UCSD-AML1 (cell line): ENCODE results near the gene CRADD.
"Not testable (repeated sequence)": the region's sequence is repeated elsewhere in the genome, so short reads cannot be mapped to it uniquely, and the experiment has no call there.

ENCODE experiments used
- DNase-seq: peaks from one replicate; lab custom pipeline; 2025; ENCODE audit not compliant: unreplicated experiment; lab: John Stamatoyannopoulos, UW

Gene CRADD

DNA sequence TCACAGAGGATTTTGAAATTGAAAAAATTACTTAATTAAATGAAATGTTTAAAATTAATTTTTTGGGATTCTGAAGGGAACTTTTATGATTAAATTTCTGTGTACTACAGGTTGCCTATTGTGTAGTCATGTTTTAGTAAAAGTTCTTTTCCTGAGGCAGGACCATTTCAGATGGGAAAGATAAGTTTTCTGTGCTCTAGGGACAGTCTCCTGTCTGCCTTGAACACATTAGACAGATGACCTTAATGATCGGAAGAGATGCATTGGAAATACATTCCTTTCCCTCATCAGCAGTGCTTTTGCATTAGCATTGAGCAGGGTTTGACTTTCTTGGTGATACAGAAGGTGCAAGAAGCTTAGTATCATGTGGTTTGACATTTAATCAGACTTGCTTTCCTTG lies 28.1 kb downstream of the CRADD start:
- DNase-seq = no peak

DNA sequence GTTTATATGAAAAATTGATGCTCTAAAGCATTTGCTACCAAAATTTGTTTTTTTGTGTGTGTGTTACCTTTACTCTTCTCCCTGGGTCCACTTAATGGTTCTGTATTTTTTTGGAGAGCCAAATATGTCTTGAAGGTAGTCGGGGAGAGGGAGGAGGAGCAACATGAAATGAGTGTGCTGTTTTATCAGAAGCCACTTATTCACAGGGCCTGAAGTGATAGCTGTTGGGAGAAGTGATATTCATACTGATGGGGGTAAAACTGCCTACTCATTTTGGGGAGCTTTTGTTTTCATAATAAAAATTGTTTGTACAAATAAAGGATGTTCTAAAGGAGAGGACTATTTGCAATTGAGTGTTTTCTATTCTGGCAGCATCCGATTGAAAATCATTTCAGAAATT lies 29.2 kb downstream of the CRADD start:
- DNase-seq = no peak

DNA sequence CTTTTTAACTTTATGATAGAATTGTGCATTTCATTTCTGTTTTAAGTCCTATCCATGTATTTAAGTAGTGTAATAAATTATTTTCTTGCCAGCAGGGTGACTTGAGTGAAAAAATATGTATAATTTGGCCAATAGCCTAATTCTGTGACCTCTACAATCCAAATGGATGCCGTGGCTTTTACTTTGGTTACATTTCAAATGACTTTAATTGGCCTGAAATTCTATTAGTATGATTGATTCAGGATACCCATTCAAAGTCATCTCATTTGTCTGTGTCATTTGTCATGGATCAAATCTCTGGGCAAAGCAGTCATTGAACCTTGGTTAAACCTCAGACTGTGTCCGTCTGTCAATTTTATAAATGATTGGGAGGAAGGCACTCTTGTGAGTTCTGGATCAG lies 29.6 kb downstream of the CRADD start:
- DNase-seq = no peak

DNA sequence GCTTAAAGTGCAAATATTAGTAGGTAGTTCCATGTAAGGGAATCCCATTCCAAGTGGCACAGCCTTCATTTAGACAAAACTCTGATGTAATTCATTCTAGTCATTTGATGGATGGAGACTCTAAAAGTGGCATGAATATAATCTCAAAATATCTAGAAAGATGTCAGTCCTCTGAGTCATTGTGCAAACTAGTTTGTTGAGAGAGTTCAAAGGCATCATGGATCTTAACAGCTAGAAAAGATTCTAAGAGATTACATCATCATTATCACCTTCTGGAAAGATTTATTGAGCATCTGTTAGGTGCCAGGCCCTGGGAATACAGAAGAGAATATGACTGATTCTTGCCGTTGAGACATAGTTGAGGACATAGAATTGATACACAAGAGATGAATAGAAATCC lies 30.7 kb downstream of the CRADD start:
- DNase-seq = no peak

DNA sequence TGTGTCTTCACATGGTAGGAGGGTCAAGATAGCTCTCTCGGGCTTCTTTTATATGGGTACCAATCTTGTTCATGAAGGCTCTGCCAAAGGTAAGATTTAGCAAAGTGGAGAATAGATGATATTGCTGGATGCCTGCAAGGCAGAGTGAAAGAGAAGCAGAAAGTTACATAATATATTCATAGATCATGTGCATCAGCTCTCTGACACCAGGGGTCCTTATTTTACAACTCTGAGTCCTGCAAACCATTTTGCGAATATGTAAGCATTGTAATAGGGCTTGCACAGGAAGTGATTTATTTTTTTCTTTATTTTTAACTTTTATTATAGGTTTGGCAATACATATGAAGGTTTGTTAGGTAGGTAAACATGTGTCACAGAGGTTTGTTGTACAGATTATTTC lies 31.8 kb downstream of the CRADD start:
- no peak for DNase-seq

DNA sequence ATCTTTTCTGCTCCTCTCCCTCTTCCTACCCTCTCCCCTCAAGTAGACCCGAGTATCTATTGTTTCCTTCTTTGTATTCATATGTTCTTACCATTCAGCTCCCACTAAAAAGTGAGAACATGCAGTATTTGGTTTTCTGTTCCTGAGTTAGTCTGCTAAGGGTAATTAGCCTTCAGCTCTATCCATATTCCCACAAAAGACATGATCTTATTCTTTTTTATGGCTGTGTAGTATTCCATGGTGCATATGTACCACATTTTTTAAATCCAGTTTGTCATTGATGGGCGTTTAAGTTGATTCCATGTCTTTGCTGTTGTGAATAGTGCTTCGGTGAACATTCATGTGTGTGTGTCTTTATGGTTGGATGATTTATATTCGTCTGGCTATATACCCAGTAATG lies 32.2 kb downstream of the CRADD start:
- no peak for DNase-seq

DNA sequence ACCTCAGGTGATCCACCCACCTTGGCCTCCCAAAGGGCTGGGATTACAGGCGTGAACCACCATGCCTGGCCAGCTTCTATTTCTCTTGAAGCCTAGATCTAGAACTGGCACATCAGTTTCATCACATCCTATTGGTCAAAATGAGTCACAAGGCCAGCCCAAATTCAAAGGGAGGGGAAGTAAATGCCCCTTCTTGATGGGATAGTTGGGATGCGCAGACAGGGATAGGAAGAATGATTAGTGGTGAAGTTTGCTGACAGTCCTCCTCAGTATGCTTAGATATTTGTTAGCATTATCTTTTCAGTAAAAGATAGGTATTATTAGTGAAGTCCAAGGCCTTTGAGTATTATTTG lies 33.4 kb downstream of the CRADD start:
- DNase-seq = no peak

DNA sequence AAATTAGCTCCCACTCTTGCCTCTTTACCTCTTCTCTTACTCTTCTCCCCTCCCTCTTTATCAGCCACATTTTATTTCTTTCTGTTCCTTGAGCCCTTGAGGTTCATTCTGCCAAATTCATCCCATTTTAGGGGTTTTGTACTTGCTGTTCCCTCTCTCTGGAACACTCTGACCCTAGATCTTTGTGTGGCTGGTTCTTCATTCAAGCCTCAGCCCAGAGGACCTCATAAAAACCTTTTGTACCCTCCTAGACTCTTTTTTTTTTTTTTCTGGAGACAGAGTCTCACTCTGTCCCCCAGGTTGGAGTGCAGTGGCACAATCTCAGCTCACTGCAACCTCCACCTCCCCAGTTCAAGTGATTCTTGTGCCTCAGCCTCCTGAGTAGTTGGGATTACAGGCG lies 34.3 kb downstream of the CRADD start:
- not testable (repeated sequence) for DNase-seq

DNA sequence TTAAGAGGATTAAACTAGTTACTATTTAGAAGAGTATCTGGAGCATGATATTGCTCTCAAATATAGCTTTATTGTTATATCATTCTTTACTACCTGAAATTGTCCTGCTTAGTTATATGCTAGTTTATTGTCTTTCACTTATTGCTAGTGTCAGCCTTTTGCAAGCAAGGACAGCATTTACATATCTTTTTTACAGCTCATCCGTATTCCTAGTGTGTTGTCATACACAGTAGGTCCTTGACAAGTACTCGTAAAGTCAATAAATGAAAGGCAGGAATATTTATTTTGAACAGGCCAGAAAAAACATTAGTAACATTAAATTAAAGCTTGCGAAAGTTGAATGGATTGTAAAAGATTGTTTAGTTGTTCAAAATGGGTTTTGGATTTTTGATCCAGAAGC lies 35.0 kb downstream of the CRADD start:
- no peak for DNase-seq

DNA sequence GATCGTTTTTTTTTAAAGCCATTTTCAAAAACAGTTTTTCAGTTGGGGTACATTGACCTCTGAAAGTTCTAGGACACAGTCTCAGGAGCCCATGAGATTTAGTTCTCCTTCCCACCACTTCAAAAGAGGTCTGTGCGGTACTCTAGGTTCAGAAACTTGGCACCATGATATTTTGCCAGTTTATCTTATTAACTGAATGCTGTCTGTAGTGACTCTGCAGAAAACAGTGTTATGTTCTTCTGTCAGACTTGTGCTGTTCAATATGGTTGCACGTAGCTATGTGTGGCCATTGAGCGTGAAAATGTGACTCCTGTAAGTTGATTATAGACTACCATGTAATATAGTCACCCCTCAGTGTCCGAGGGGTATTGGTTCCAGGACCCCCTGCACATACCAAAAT lies 35.9 kb downstream of the CRADD start:
- DNase-seq = no peak

DNA sequence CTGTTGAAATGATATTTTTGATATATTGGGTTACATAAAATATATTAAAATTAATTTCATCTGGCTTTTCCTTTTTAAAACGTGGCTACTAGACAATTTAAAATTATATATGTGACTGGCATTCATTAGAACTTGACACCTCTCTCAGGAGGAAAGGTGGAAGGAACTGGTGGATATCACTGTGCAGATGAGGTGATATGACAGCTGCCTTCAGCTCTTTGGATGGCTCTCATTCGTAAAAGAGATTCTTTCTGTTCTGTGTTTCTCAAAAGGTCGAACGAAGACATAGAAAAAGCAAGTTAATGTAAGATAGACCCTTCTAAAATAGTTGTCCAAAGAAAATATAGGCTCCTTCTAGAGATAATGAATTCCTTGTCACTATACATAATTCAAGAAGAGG lies 36.6 kb downstream of the CRADD start:
- no peak for DNase-seq

DNA sequence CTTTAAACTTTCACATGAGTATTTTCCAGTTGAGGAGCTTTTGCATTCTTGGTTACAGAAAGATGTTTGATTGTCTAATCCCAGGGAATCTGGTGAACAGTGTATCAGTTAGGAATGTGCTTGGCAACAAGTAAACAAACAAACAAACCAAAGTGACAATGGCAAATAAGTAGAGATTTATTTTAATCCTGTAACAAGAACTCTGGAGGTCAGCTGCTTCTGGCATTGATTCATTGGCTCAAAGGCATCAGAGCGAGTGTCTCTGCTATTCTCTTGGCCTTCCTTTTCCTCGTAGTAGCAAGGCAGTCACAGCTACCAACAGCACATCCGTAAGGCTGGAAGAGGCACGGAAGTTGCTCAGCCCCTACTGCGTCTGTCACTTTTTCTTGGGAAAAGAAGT lies 37.2 kb downstream of the CRADD start:
- DNase-seq = no peak

DNA sequence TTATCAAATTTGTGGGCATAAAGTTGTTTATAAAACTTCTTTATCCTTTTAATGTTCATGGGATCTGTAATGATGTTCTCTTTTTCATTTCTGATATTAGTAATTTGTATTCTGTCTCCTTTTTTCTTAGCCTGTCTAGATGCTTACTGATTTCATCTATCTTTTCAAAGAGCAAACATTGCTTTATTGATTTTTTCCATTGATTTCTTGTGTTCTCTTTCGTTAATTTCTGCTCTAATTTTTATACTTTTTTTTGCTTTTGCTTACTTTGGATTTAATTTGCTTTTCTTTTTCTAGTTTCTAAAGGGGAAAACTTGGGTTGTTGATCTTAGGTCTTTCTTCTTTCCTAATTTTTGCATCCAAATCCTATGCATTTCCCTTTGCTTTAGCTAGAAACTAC lies 42.5 kb downstream of the CRADD start:
- DNase-seq = no peak

DNA sequence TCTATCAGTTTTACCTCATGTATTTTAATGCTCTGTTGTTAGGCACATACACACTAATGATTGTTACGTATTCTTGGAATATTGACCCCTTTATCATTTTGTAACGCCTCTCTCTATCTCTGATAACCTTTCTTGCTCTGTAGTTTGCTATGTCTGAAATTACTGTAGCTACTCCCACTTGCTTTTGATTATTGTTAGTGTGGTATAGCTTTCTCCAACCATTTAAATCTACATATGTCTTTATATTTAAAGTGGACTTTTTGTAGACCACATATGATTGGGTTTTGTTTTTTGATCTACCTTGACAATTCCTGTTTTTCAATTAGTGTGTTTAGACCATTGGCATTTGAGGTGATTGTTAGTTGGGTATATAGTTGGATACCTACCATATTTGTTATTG lies 43.4 kb downstream of the CRADD start:
- no peak for DNase-seq

DNA sequence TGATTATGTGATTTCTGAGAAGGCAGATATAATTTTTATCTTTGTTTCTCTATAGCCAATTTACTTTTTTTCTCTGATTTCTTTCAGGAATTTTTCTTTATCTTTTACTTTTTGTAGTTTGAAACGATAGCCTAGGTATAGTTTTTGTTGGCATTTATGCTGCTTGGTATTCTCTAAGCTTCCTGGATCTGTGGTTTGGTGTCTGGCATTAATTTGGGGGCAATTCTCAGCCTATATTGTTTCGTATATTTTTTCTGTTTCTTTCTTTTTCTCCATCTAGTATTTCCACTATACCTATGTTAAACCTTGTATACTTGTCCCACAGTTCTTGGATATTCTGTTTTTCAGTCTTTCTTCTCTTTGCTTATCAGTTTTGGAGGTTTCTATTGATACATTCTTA lies 45.0 kb downstream of the CRADD start:
- DNase-seq = no peak

DNA sequence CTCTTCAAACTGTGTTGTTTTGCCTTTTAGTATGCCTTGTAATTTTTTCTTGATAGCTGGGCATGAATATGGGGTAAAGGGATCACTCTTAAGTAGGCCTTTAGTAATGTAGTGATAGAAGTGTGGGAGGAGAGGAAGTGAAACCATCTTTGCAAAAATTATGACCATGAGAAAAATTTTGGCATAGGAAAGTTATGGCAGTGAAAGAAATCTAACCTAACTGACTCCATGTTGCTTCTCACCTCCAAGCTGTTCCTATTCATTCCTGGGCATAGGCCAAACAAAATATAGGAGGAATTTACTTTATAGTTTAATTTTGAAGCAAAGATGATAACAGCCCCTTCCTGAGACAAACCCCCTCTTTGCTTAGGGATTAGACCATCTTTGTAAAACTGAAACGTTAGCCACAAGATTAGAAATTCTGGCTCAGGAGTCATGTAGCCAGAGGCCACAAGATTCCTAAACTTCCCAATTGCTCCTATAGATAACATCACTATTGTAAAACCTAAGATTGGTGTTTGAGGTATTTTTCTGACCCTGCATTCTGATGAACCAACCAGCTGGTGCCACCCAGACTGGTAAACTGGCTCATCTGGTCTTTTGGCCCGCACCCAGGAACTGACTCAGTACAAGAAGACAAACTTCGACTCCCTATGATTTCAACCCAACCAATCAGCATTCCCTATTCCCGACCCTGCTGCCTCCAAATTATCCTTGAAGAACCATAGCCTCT lies 45.8 kb downstream of the CRADD start:
- no peak for DNase-seq

DNA sequence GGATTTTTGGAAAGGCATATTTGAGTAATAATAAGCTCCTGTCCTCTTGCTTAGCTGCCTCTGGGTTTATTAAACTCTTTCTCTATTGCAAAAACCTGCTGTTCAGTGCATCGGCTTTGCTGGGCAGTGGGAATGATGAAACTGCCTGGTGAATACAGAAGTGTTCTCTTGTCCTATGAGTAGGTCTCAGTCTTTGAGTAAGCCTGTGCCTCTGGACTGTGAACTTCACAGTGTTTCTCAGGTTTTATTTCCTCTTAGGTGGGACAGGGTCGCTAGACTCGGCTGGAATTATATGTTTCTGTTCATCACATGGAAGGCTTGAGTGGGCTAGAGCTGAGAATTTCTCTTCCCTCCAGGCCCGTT lies 46.4 kb downstream of the CRADD start:
- no peak for DNase-seq

DNA sequence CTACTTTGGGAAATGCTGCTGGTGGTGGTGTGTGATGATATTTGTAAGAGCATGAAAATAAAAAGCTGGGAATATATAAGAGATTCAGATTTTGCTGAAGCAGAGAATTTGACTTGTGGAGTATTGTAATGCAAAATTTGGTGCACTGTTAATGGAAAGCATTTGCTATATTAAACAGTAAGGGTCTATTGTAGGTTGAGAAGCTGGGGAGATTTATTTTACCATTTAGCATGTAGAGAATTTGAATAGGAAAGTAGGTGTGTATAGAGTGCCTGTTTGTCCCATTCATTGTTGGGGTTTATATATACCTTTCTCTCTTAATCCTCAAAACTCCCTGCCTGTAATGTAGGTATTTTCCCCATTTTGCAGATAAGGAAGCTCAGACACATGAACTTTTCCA lies 48.4 kb downstream of the CRADD start:
- no peak for DNase-seq

DNA sequence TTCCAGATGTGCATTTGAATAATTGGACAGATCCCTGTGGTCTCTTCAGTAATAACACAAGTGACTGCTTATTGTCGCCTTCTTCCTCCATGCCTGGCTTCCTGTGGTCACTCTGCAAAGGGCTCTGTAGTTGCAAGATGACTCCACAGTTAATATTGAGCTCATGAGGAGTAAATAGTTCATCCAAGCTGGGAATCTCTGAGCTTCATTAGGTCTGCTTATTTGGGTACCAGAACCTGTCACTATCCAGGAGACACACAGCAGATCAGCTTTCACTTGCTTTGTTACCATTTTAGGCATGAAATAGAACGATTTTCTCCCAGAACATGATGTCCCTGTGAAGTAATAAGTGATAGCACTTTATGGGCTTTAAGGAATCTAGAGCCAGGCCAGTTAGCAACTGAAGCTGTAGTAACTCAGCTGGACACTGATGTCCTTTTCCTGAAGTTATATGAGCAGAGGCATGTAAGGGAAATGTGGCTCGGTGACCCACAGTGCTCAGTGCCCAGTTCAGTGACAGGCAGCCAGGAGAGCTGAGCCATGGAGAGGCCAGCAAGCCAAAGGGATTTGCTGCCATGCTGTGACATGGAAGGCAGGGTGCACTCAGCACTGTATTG lies 50.1 kb downstream of the CRADD start:
- no peak for DNase-seq

DNA sequence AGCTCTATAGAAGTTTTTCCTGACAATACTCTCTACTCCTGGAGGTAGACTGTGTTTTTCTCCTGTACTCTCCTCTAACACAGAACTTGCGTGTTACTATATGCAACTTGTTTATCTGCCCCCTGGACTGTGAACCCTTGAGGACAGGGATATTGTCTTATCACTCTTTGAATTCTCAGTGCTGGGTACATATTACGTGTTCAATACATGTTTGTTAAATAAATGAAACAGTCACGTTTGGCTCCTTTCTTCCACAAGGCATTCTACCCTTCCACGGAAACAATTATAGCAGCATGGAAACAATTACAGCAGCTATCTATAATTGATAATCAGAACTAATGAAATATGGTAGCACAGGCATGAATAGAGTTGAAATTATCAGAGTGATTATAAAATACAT lies 50.7 kb downstream of the CRADD start:
- DNase-seq = no peak

DNA sequence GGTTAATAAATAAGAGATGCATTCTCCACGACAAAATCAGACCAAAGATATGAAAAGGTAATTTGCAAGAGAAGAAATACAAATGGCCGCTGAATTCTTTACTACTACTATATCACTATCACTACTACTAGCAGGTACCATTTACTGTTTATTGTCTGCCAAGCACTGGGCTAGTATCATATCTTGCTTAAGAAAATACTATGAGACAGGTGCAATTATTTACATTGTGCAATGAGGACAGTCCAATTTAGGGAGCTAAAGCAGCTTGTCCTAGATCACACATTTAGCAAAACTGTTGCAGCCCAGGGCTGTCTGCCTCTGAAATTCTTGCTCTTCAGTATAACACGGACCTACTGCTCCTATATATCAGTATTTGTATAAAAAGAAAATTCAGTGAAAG lies 52.8 kb downstream of the CRADD start:
- DNase-seq = no peak

DNA sequence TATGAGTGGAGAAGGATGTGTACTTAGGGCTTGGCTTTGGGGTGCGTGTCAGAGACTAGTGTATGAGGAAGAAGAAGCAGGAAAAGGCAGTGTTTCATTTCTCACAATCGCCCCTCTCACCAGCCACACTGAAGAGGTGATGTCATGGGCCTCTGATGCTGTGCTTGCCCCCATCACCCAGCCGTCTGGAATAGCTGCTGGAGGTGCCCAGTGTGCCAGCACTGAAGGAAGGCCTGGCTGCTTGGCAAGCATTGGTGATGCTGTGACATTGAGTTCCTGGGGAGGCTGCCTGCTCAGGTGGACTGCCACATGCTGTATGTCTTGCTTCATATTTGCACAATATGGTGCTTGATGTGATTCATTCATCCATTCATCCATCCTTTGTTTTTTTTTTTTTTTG lies 56.2 kb downstream of the CRADD start:
- DNase-seq = no peak

DNA sequence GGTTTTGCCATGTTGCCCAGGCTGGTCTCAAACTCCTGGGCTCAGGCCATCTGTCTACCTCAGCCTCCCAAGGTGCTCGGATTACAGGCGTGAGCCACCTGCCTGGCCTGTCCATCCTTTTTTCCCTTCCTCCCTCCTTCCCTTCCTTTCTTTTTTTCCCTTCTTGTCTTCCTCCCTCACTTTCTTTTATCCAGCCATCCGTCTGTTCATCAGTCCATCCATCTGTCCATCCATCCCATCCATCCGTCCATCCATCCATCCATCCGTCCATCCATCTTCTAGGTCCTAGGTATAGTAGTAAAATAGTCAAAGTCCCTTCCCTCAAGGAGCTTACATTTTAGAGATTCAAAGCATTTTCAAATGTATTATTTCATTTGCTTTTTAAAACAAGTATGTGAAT lies 56.8 kb downstream of the CRADD start:
- no peak for DNase-seq
